ENCODE measurements around the gene OTP. TPM values are rescaled to one million over a fixed set of nuclear protein-coding genes. Genes with fewer than 3 reads are reported as not detected.

Gene OTP
- polyA plus RNA-seq, 1 of the 3 experiments (the other 2 are of a cell fraction), result not detected

GRCh38 chr5:77662635-77663034 is 24.1 kb upstream of the OTP start:
- Histone ChIP-seq H3K4me3 (ENCODE audit: low read depth in 2 of 2, low read length in 1 of 2) (no peak overlapping the region), H3K9me2 (no peaks in the 10 kb centered on the region), H3K36me3 (replicated peaks in 1 of 2; ENCODE audit: control insufficient read depth in 1 of 2, insufficient read depth in 2 of 2, low read length in 1 of 2) (no peaks in the 10 kb centered on the region), H3K9me3 (no peaks in the 10 kb centered on the region), H4K20me1 (ENCODE audit: insufficient read depth) (no peaks in the 10 kb centered on the region), H3K4me2 (no peak overlapping the region), H3K27ac (ENCODE audit: low read depth in 2 of 2, low read length in 1 of 2) (no peak overlapping the region), H2AFZ (ENCODE audit: low read depth) (no peak overlapping the region), H3K27me3 (ENCODE audit: insufficient read depth) (no peaks in the 10 kb centered on the region), H3K79me2 (ENCODE audit: insufficient read depth) (no peaks in the 10 kb centered on the region), H3F3A (replicated peaks; ENCODE audit: insufficient read depth) (no peaks in the 10 kb centered on the region), H3K4me1 (ENCODE audit: control insufficient read depth in 1 of 2, insufficient read depth in 2 of 2, low read depth in 1 of 2, low read length in 1 of 2) (no peaks in the 10 kb centered on the region; a peak in 1 of 4 replicates), H3K9ac (no peak overlapping the region)
- no peak for DNase-seq
- TF ChIP-seq FOXM1 (IDR thresholded peaks at IDR 0.05; ENCODE audit: low read depth) (no peak), NFIC (IDR thresholded peaks at IDR 0.05; ENCODE audit: borderline replicate concordance) (no peak), FOXJ3 (CRISPR knock-in tag; IDR thresholded peaks at IDR 0.05) (no peak), FOSL2 (IDR thresholded peaks at IDR 0.05; ENCODE audit: borderline replicate concordance, low read depth) (no peak), TEAD4 (IDR thresholded peaks at IDR 0.05; ENCODE audit: borderline replicate concordance, insufficient read depth) (no peak), JUND (IDR thresholded peaks at IDR 0.05) (no peak), NRF1 (IDR thresholded peaks at IDR 0.05; ENCODE audit: low read depth, low read length) (no peak), TAF1 (IDR thresholded peaks at IDR 0.05; ENCODE audit: borderline replicate concordance, low read depth, low read length) (no peak), CHD2 (IDR thresholded peaks at IDR 0.05; ENCODE audit: low read length, partially characterized antibody) (no peak), REST (IDR thresholded peaks at IDR 0.05; ENCODE audit: low read depth, low read length) (no peak), MAX (IDR thresholded peaks at IDR 0.05; ENCODE audit: low read depth) (no peak), POLR2AphosphoS5 (IDR thresholded peaks at IDR 0.05; ENCODE audit: low read depth, low read length) (no peak), USF1 (IDR thresholded peaks at IDR 0.05; ENCODE audit: borderline replicate concordance, low read depth) (no peak), GABPA (IDR thresholded peaks at IDR 0.05; ENCODE audit: low read depth) (no peak)
- ChIA-PET POLR2A (no interaction called here), CTCF (interaction anchor here (0.9 kb wide), 1 partner anchor 500 kb away, joined by 3 read pairs; no protein-coding TSS in a partner anchor)

GRCh38 chr5:77658662-77659061 is 20.1 kb upstream of the OTP start:
- H3K79me2 ChIP-seq (ENCODE audit: insufficient read depth), result no peaks in the 10 kb centered on the region
- H3K4me2 ChIP-seq, result no peak overlapping the region
- H3K9me3 ChIP-seq, result no peaks in the 10 kb centered on the region
- ChIA-PET POLR2A (no interaction called here), CTCF (interaction anchor here (1.5 kb wide), 1 partner anchor 13 kb away, joined by 6 read pairs; no protein-coding TSS in a partner anchor)
- H3K4me1 ChIP-seq (ENCODE audit: control insufficient read depth in 1 of 2, insufficient read depth in 2 of 2, low read depth in 1 of 2, low read length in 1 of 2), result no peaks in the 10 kb centered on the region; a peak in 1 of 4 replicates
- H3K9me2 ChIP-seq, result no peaks in the 10 kb centered on the region
- no peak overlapping the region for H3K27ac ChIP-seq (ENCODE audit: low read depth in 2 of 2, low read length in 1 of 2)
- no peak overlapping the region for H2AFZ ChIP-seq (ENCODE audit: low read depth)
- TF ChIP-seq RAD21 (IDR thresholded peaks at IDR 0.05; ENCODE audit: low read length) (no peak), RFX5 (IDR thresholded peaks at IDR 0.05; ENCODE audit: low read length) (no peak), SIN3A (IDR thresholded peaks at IDR 0.05; ENCODE audit: borderline replicate concordance, low read depth, low read length) (no peak), TEAD4 (IDR thresholded peaks at IDR 0.05; ENCODE audit: borderline replicate concordance, insufficient read depth) (no peak), POLR2AphosphoS5 (IDR thresholded peaks at IDR 0.05; ENCODE audit: low read depth, low read length) (no peak), GABPA (IDR thresholded peaks at IDR 0.05; ENCODE audit: low read depth) (no peak), PBX3 (IDR thresholded peaks at IDR 0.05) (no peak)
- H4K20me1 ChIP-seq (ENCODE audit: insufficient read depth), result no peaks in the 10 kb centered on the region
- no peaks in the 10 kb centered on the region for H3F3A ChIP-seq (replicated peaks; ENCODE audit: insufficient read depth)
- DNase-seq, result no peak
- no peak overlapping the region for H3K9ac ChIP-seq
- no peak overlapping the region for H3K4me3 ChIP-seq (ENCODE audit: low read depth in 2 of 2, low read length in 1 of 2)
- H3K27me3 ChIP-seq (ENCODE audit: insufficient read depth), result peaks cover 2% of the 10 kb centered on the region; the same call in 1 of the 2 replicates
- no peaks in the 10 kb centered on the region for H3K36me3 ChIP-seq (replicated peaks in 1 of 2; ENCODE audit: control insufficient read depth in 1 of 2, insufficient read depth in 2 of 2, low read length in 1 of 2)

Measured in SK-N-SH (cell line).